ENCODE results near the gene ZNF503. TPM values are rescaled to one million over a fixed set of nuclear protein-coding genes. Genes with fewer than 3 reads are reported as not detected.
A peak's percentile ranks its signal among the peaks of the same experiment; 100 is the strongest.

Gene ZNF503
- total RNA-seq, 1 donor from 2014 or later = 38.5 TPM

GRCh38 chr10:75400163-75400770, 1.3 kb downstream of the ZNF503 start:
- peaks cover 34% of the 10 kb centered on the region for H3K4me1 Mint-ChIP-seq (ENCODE audit: unreplicated experiment)
- H3K27me3 Mint-ChIP-seq (ENCODE audit: unreplicated experiment) = peaks cover 27% of the 10 kb centered on the region
- peaks cover 13% of the 10 kb centered on the region for H3K36me3 Mint-ChIP-seq (ENCODE audit: unreplicated experiment)
- no peak for TF ChIP-seq CTCF (IDR thresholded peaks at IDR 0.05)
- H3K27ac Mint-ChIP-seq (ENCODE audit: unreplicated experiment) = peak overlapping the region; percentile 70
- H3K9me3 Mint-ChIP-seq (ENCODE audit: unreplicated experiment) = no peaks in the 10 kb centered on the region
- H3K4me3 Mint-ChIP-seq (ENCODE audit: unreplicated experiment) = peak overlapping the region; percentile 94
- DNase-seq (ENCODE audit: extremely low spot score, unreplicated experiment) = no peak

GRCh38 chr10:75399461-75400162, 2.0 kb downstream of the ZNF503 start:
- DNase-seq (ENCODE audit: extremely low spot score, unreplicated experiment) = peak; percentile 89
- TF ChIP-seq CTCF (IDR thresholded peaks at IDR 0.05) = peak; percentile 73
- no peak overlapping the region for H3K27ac Mint-ChIP-seq (ENCODE audit: unreplicated experiment)
- peaks cover 19% of the 10 kb centered on the region for H3K36me3 Mint-ChIP-seq (ENCODE audit: unreplicated experiment)
- H3K4me3 Mint-ChIP-seq (ENCODE audit: unreplicated experiment) = peak overlapping the region; percentile 94
- H3K9me3 Mint-ChIP-seq (ENCODE audit: unreplicated experiment) = no peaks in the 10 kb centered on the region
- peaks cover 33% of the 10 kb centered on the region for H3K27me3 Mint-ChIP-seq (ENCODE audit: unreplicated experiment)
- peaks cover 35% of the 10 kb centered on the region for H3K4me1 Mint-ChIP-seq (ENCODE audit: unreplicated experiment)

GRCh38 chr10:75398692-75399460, 2.7 kb downstream of the ZNF503 start:
- no peaks in the 10 kb centered on the region for H3K9me3 Mint-ChIP-seq (ENCODE audit: unreplicated experiment)
- H3K36me3 Mint-ChIP-seq (ENCODE audit: unreplicated experiment) = peaks cover 26% of the 10 kb centered on the region
- H3K27ac Mint-ChIP-seq (ENCODE audit: unreplicated experiment) = peak overlapping the region; percentile 47
- H3K27me3 Mint-ChIP-seq (ENCODE audit: unreplicated experiment) = peaks cover 36% of the 10 kb centered on the region
- peaks cover 30% of the 10 kb centered on the region for H3K4me1 Mint-ChIP-seq (ENCODE audit: unreplicated experiment)
- H3K4me3 Mint-ChIP-seq (ENCODE audit: unreplicated experiment) = peak overlapping the region; percentile 94
- TF ChIP-seq CTCF (IDR thresholded peaks at IDR 0.05) = no peak
- DNase-seq (ENCODE audit: extremely low spot score, unreplicated experiment) = no peak

- Mint-ChIP-seq H3K4me1 (ENCODE audit: unreplicated experiment) (peaks cover 26% of the 10 kb centered on the region), H3K4me3 (ENCODE audit: unreplicated experiment) (peak overlapping the region; percentile 94), H3K27ac (ENCODE audit: unreplicated experiment) (no peak overlapping the region), H3K9me3 (ENCODE audit: unreplicated experiment) (no peaks in the 10 kb centered on the region), H3K27me3 (ENCODE audit: unreplicated experiment) (peaks cover 35% of the 10 kb centered on the region), H3K36me3 (ENCODE audit: unreplicated experiment) (peaks cover 28% of the 10 kb centered on the region)
- no peak for TF ChIP-seq CTCF (IDR thresholded peaks at IDR 0.05)
- no peak for DNase-seq (ENCODE audit: extremely low spot score, unreplicated experiment)
These were observed 3.3 kb downstream of the ZNF503 start for GRCh38 chr10:75398200-75398691.
